OCI-LY1 (cell line): ENCODE data around the gene RND1.

Experiments
- CTCF ChIP-seq: fragments of 200-600 bp; sonication (generic), shearing (Covaris generic); IDR thresholded peaks from 2 replicates; pipeline ENCODE4 v1.5.1; 2017; ENCODE audit warnings: mild to moderate bottlenecking, antibody characterized with exemption, low read length, moderate library complexity, mixed read lengths
- EZH2 ChIP-seq: fragments of 200-600 bp; sonication (generic), shearing (Covaris generic); IDR thresholded peaks from 2 replicates; pipeline ENCODE4 v1.8.0; 2017; ENCODE audit warnings: borderline replicate concordance, mixed run types, mild to moderate bottlenecking, antibody characterized with exemption, low read length, moderate library complexity, mixed read lengths

GRCh38 chr12:48822139-48822538 is 43.5 kb downstream of the RND1 start:
- TF ChIP-seq CTCF (no peak), EZH2 (no peak)
